Esophagus muscularis mucosa (tissue), 4 donors: ENCODE data around the gene ARL15. TPM values are rescaled to one million over a fixed set of nuclear protein-coding genes. Genes with fewer than 3 reads are reported as not detected.

Experiments used
- DNase-seq: peaks from one replicate; pipeline ENCODE4 v3.0.0-alpha.2; 2017; ENCODE audit errors: extremely low spot score
- H3K27ac ChIP-seq, 4 donors: fragments of 200-600 bp; sonication (generic); replicated peaks in 1 of 4; 1 replicate in 3 of 4; 2 replicates in 1 of 4; pipeline ENCODE4 v1.5.1; 2016 to 2019; ENCODE audit warnings: mild to moderate bottlenecking in 1 of 4
- H3K27me3 ChIP-seq, 4 donors: fragments of 200-600 bp; sonication (generic); one replicate each; pipeline versions ENCODE4 v1.5.1 to v1.6.0; 2016 to 2019
- H3K36me3 ChIP-seq, 4 donors: fragments of 200-600 bp; sonication (generic); one replicate each; pipeline ENCODE4 v1.5.1; 2016 to 2019
- H3K4me1 ChIP-seq, 4 donors: fragments of 200-600 bp; sonication (generic); one replicate each; pipeline ENCODE4 v1.5.1; 2016 to 2019
- H3K4me3 ChIP-seq, 4 donors: fragments of 200-600 bp; sonication (generic); 1 replicate in 2 of 4; 2 replicates in 2 of 4; pipeline ENCODE4 v1.5.1; 2016 to 2019; ENCODE audit warnings: mild to moderate bottlenecking in 4 of 4, moderate library complexity in 1 of 4
- H3K9me3 ChIP-seq, 4 donors: fragments of 200-600 bp; sonication (generic); 1 replicate in 3 of 4; 2 replicates in 1 of 4; pipeline ENCODE4 v1.5.1; 2016 to 2019
- EP300 ChIP-seq: sonication (generic); formaldehyde crosslinking; IDR thresholded peaks from one replicate; pipeline ENCODE4 v1.6.1; 2017; ENCODE audit warnings: antibody characterized with exemption
- POLR2A ChIP-seq: fragments of 450-650 bp; IDR thresholded peaks from one replicate; pipeline ENCODE4 v1.6.1; 2017; ENCODE audit warnings: antibody characterized with exemption, moderate library complexity, mild to moderate bottlenecking, low read depth
- POLR2AphosphoS5 ChIP-seq, 2 donors: sonication (generic); formaldehyde crosslinking; IDR thresholded peaks; one replicate each; pipeline ENCODE4 v1.6.1; 2017; ENCODE audit warnings: antibody characterized with exemption in 2 of 2
- WGBS: methylation state at CpG from one replicate; pipeline ENCODE4 v1.1.5; 2018; 5-methylcytosine and 5-hydroxymethylcytosine counted together
- intact Hi-C: fragments of 100-400 bp; cut with DNase I; formaldehyde crosslinking; loops from one replicate; pipeline ENCODE4 v1.15.1; 2023
- total RNA-seq, 4 donors: library from RNA; depleted of rRNA; stranded (reverse); fragments of >200 nt; gene quantifications; one replicate each; pipeline versions ENCODE4 v1.1.0 to v1.2.1, GENCODE V29; 2016
- TF ChIP-seq, protein P1 (sequence below), 3 experiments: fragments of 200-600 bp in 2 of 3; fragments of 450-650 bp in 1 of 3; sonication (generic) in 2 of 3; IDR thresholded peaks; one replicate each; pipeline ENCODE4 v1.5.1; 2017 to 2019; ENCODE audit warnings: antibody characterized with exemption in 3 of 3, mild to moderate bottlenecking in 2 of 3, moderate library complexity in 1 of 3

The ARL15 gene
- total RNA-seq, 4 donors from 2014 or later: 11.6 to 21.6 (median 16.5) TPM

DNA sequence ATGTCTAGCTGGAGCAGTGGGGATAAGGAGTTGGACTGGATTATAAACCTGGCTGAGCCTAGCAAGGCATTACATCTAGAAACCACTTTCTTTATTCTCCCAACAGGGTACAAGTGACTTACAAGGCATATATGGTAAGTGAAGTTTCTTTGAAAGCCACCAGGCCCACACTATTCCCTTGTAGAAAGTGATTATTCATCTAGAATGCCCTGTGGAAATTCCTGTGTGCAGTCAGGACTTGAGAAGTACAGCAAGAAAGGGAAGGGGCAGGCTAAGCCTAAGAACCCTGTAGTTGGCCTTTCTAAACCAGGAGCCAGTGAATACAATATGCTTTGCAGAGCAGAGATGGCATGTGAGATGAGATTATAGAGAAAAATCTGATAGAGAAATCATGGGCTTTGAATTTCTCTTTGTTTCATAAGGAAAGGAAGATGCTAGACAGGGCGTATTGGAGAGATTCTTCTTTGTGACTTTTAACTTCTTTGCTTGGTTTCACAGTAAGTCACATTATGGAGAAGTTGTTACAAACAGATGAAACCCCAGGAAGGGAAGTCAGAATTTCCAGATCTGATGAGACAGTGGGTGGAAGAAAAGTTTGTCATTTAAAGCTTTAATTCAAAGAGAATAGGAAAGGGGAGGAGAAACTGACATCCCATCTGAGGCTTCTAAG, 428.2 kb downstream of the ARL15 start:
- no peaks in the 10 kb centered on the region for H3K9me3 ChIP-seq
- WGBS: 90% methylated on average over 1 of the region's 1 CpG
- H3K27ac ChIP-seq: no peak overlapping the region
- intact Hi-C loops: no loop called here
- H3K4me3 ChIP-seq: no peak overlapping the region
- no peaks in the 10 kb centered on the region for H3K4me1 ChIP-seq
- TF ChIP-seq POLR2AphosphoS5 (IDR thresholded peaks at IDR 0.05) (no peak), POLR2A (no peak), EP300 (no peak)
- TF ChIP-seq, protein P1, sequence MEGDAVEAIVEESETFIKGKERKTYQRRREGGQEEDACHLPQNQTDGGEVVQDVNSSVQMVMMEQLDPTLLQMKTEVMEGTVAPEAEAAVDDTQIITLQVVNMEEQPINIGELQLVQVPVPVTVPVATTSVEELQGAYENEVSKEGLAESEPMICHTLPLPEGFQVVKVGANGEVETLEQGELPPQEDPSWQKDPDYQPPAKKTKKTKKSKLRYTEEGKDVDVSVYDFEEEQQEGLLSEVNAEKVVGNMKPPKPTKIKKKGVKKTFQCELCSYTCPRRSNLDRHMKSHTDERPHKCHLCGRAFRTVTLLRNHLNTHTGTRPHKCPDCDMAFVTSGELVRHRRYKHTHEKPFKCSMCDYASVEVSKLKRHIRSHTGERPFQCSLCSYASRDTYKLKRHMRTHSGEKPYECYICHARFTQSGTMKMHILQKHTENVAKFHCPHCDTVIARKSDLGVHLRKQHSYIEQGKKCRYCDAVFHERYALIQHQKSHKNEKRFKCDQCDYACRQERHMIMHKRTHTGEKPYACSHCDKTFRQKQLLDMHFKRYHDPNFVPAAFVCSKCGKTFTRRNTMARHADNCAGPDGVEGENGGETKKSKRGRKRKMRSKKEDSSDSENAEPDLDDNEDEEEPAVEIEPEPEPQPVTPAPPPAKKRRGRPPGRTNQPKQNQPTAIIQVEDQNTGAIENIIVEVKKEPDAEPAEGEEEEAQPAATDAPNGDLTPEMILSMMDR (IDR thresholded peaks at IDR 0.05): no peak
- H3K36me3 ChIP-seq: peaks cover 0 to 4% (median 0%) of the 10 kb centered on the region in 4 donors
- DNase-seq: no peak
- H3K27me3 ChIP-seq: no peaks in the 10 kb centered on the region

DNA sequence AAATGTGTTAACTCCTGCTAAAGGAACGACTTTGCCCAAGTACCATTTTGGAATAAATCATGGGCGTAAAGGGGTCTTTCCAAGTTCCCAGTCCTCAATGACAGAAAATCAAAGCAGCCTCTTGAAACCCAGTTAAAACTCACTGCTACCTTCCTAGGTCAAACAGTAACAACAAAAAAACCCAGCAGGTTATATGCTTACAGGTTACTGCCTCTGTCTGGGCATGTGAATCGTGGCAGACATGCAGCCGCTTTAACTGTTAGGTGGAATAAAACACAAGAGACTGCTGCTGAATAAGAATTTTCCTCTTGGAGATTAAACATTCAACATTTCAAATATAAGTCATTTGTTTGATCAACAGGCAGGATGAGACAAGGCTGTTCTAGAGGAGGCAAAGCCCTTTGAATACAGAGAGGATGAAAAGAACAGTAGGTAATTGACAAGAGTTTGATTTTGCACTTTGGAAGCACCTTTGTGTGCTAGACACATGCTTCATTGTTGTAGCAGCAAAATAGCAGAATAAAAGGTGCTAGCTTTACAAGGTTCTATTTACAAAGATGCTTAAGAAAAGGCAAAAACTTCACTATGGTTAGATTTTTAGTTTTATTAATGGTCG, 430.6 kb downstream of the ARL15 start:
- Histone ChIP-seq H3K9me3 (no peaks in the 10 kb centered on the region), H3K36me3 (no peaks in the 10 kb centered on the region), H3K4me3 (no peak overlapping the region), H3K27me3 (no peaks in the 10 kb centered on the region), H3K27ac (no peak overlapping the region), H3K4me1 (no peaks in the 10 kb centered on the region)
- TF ChIP-seq, protein P1 (IDR thresholded peaks at IDR 0.05): no peak
- TF ChIP-seq POLR2AphosphoS5 (IDR thresholded peaks at IDR 0.05) (no peak), EP300 (no peak), POLR2A (no peak)
- intact Hi-C loops: no loop called here
- 94% methylated on average over 5 of the region's 5 CpGs for whole genome bisulfite sequencing
- DNase-seq: no peak

DNA sequence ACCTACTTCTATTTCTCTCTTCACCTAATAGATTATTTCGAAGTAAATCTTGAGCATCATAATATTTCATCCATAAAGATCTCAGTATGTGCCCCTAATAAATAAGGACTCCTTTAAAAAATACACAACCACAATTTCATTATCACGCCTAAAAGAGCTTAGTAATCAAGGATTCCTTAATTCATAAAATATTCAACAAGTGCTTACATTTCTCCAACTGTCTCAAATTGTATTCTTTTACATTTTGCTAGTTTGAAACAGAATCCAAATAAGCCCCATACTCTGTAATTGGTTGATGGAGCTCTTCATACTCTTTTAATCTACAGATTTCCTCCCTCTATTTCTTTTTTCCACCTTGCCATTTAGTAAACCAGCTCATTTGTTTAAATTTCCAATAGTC, 432.4 kb downstream of the ARL15 start:
- no peak overlapping the region for H3K27ac ChIP-seq
- no peaks in the 10 kb centered on the region for H3K27me3 ChIP-seq
- H3K36me3 ChIP-seq: no peaks in the 10 kb centered on the region
- no peak overlapping the region for H3K4me3 ChIP-seq
- TF ChIP-seq POLR2AphosphoS5 (IDR thresholded peaks at IDR 0.05) (no peak), POLR2A (no peak), EP300 (no peak)
- TF ChIP-seq, protein P1 (IDR thresholded peaks at IDR 0.05): no peak
- no peaks in the 10 kb centered on the region for H3K4me1 ChIP-seq
- H3K9me3 ChIP-seq: no peaks in the 10 kb centered on the region
- intact Hi-C loops: no loop called here
- WGBS: 92% methylated on average over 2 of the region's 2 CpGs
- no peak for DNase-seq

DNA sequence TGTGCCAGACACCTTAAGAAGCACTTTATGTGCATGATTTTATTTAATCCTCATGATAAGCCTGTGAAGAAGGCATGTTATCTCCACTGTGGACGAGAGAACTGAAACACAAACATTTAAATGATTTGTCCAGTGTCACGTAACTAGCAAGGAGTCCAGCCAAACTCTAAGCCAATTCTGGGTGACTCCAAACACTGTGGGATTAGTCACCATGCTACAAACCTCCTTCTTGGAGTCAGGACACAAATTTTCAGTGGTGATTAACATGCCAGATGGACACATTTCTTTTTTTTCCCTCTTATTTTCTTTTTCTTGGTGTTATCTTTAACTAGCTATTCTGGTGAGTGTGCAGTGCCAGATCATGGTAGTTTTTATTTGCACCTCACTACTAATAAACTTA, 433.1 kb downstream of the ARL15 start:
- no peak overlapping the region for H3K27ac ChIP-seq
- DNase-seq: no peak
- TF ChIP-seq, protein P1 (IDR thresholded peaks at IDR 0.05): no peak
- TF ChIP-seq POLR2AphosphoS5 (IDR thresholded peaks at IDR 0.05) (no peak), POLR2A (no peak), EP300 (no peak)
- H3K36me3 ChIP-seq: no peaks in the 10 kb centered on the region
- no peaks in the 10 kb centered on the region for H3K27me3 ChIP-seq
- no peaks in the 10 kb centered on the region for H3K4me1 ChIP-seq
- no peak overlapping the region for H3K4me3 ChIP-seq
- H3K9me3 ChIP-seq: no peaks in the 10 kb centered on the region
- 44% methylated on average over 2 of the region's 2 CpGs for WGBS
- intact Hi-C loops: no loop called here

DNA sequence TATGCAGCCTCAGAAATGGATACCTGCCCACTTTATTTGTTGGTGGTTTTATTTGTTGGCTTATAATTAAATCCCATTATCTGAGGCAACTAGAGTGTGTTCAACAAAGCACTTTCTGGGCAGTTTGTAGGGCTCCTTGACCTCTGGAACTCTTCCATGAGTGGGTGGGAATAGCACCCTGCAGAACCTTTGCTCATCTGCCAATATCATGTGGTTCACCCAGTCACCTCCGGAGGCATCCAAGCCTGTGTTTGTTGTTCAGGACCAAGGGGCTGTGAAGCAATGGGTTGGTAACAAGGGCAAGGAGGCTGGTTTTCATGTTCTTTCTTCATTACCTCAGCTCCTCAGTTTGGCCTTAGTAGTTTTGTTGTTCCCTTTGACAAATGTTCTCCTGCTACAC, 436.0 kb downstream of the ARL15 start:
- H3K27ac ChIP-seq: no peak overlapping the region
- DNase-seq: no peak
- H3K27me3 ChIP-seq: no peaks in the 10 kb centered on the region
- H3K9me3 ChIP-seq: no peaks in the 10 kb centered on the region
- no peak overlapping the region for H3K4me3 ChIP-seq
- H3K36me3 ChIP-seq: no peaks in the 10 kb centered on the region
- 94% methylated on average over 1 of the region's 1 CpG for WGBS
- no peaks in the 10 kb centered on the region for H3K4me1 ChIP-seq
- no peak for TF ChIP-seq EP300
- TF ChIP-seq POLR2AphosphoS5 (IDR thresholded peaks at IDR 0.05): no peak
- TF ChIP-seq, protein P1 (IDR thresholded peaks at IDR 0.05): no peak
- TF ChIP-seq POLR2A: no peak
- intact Hi-C loops: no loop called here
